Upper lobe of left lung (tissue), 6 donors: ENCODE data around the gene ANO10. TPM values are rescaled to one million over a fixed set of nuclear protein-coding genes. Genes with fewer than 3 reads are reported as not detected.

Source experiments
- ATAC-seq, 2 donors: fragments of 200-7000 bp; cut with Tn5 transposase; one replicate each; pipeline ENCODE4 v1.9.1; 2022; ENCODE audit warnings: mild to moderate bottlenecking in 2 of 2, moderate library complexity in 2 of 2; ENCODE audit not compliant: low FRiP score in 2 of 2
- DNase-seq, 2 donors: peaks; one replicate each; pipeline ENCODE4 v3.0.0-alpha.2; 2019 to 2020
- H3K27ac ChIP-seq, 4 donors: fragments of 200-600 bp; sonication (generic); one replicate each; pipeline ENCODE4 v1.5.1; 2016 to 2019
- H3K27me3 ChIP-seq, 4 donors: fragments of 200-600 bp; sonication (generic); one replicate each; pipeline ENCODE4 v1.5.1; 2017 to 2019
- H3K36me3 ChIP-seq, 4 donors: fragments of 200-600 bp; sonication (generic); one replicate each; pipeline ENCODE4 v1.5.1; 2016 to 2019
- H3K4me1 ChIP-seq, 4 donors: fragments of 200-600 bp; sonication (generic); one replicate each; pipeline ENCODE4 v1.5.1; 2018 to 2019
- H3K4me3 ChIP-seq, 4 donors: fragments of 200-600 bp; sonication (generic); one replicate each; pipeline ENCODE4 v1.5.1; 2017 to 2019; ENCODE audit warnings: mild to moderate bottlenecking in 2 of 4, moderate library complexity in 1 of 4
- H3K9me3 ChIP-seq, 4 donors: fragments of 200-600 bp; sonication (generic); one replicate each; pipeline ENCODE4 v1.5.1; 2018 to 2019
- EP300 ChIP-seq, 4 donors: sonication (generic); formaldehyde crosslinking; IDR thresholded peaks; one replicate each; pipeline ENCODE4 v1.5.1; 2017; ENCODE audit warnings: antibody characterized with exemption in 4 of 4, control low read depth in 2 of 4
- POLR2A ChIP-seq, 4 donors: fragments of 450-650 bp; IDR thresholded peaks; one replicate each; pipeline ENCODE4 v1.5.1; 2016 to 2017; ENCODE audit warnings: antibody characterized with exemption in 4 of 4, mild to moderate bottlenecking in 2 of 4
- POLR2AphosphoS5 ChIP-seq, 2 donors: sonication (generic); formaldehyde crosslinking; IDR thresholded peaks; one replicate each; pipeline ENCODE4 v1.5.1; 2017; ENCODE audit warnings: antibody characterized with exemption in 2 of 2
- WGBS, 2 donors: methylation state at CpG; one replicate each; pipeline ENCODE4 v1.1.5; 2017 to 2018; 5-methylcytosine and 5-hydroxymethylcytosine counted together
- total RNA-seq, 6 donors: library from RNA; depleted of rRNA in 4 of 6; stranded (reverse); fragments of >200 nt in 4 of 6; gene quantifications; one replicate each; pipeline versions ENCODE4 v1.1.0 to v1.2.1, GENCODE V29; 2016 to 2021
- TF ChIP-seq, protein P1 (sequence below), 6 experiments: fragments of 450-650 bp in 4 of 6; fragments of 200-600 bp in 2 of 6; sonication (generic) in 2 of 6; IDR thresholded peaks; one replicate each; pipeline ENCODE4 v1.5.1; 2016 to 2019; ENCODE audit warnings: antibody characterized with exemption in 6 of 6
- donor health status: DM: no; HTN: no; CAD: no; lungs with moderate emphysema.
- donor health status: DM: no; HTN: yes; CAD: no; lungs with severe emphysema.

ANO10 gene
- total RNA-seq, 6 donors from 2014 or later: 12.9 to 27.2 (median 18.3) TPM

DNA sequence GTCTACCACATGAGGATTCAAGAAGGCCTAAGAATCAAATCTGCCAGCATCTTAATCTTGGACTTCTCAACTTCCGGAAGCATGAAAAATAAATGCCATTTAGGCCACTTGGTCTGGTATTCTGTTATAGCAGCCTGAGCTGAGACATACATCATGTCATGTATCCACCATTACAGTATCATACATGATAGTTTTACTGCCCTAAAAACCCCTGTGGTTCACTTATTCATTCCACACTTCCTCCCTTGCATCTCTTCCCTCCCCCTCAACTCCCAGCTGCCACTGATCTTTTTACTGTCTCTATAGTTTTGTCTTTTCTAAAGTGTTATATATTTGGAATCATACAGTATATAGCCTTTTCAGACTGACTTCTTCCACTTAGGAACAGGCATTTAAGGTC, 173.7 kb downstream of the ANO10 start:
- Histone ChIP-seq H3K27me3 (no peaks in the 10 kb centered on the region), H3K9me3 (no peaks in the 10 kb centered on the region), H3K4me1 (no peaks in the 10 kb centered on the region), H3K27ac (no peak overlapping the region), H3K36me3 (no peaks in the 10 kb centered on the region), H3K4me3 (no peak overlapping the region)
- DNase-seq (no peak), ATAC-seq (no peak)
- TF ChIP-seq EP300 (IDR thresholded peaks at IDR 0.05): no peak
- TF ChIP-seq POLR2AphosphoS5 (IDR thresholded peaks at IDR 0.05): no peak
- WGBS, 2 donors: 100% methylated on average over 1 of the region's 1 CpG

DNA sequence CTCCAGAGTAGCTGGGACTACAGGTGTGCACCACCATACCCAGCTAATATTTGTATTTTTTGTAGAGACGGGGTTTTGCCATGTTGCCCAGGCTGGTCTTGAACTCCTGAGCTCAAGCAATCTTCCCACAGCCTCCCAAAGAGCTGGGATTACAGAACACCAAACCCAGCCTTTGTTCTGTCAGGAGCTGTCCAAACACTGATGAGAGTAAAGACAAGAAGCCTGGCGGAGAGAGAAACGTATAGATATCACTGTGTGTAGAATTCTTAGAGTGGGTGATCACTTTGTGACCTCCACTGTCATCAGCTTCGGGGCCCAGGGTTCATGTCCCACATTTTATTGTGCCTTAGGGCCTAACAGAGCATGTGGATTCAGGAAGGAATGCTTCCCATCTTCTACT, 176.0 kb downstream of the ANO10 start:
- no peaks in the 10 kb centered on the region for H3K4me1 ChIP-seq
- no peaks in the 10 kb centered on the region for H3K27me3 ChIP-seq
- ATAC-seq (no peak), DNase-seq (no peak)
- WGBS, 2 donors: 71 to 86% methylated on average over 4 of the region's 4 CpGs
- H3K27ac ChIP-seq: no peak overlapping the region
- H3K9me3 ChIP-seq: no peaks in the 10 kb centered on the region
- TF ChIP-seq, protein P1, sequence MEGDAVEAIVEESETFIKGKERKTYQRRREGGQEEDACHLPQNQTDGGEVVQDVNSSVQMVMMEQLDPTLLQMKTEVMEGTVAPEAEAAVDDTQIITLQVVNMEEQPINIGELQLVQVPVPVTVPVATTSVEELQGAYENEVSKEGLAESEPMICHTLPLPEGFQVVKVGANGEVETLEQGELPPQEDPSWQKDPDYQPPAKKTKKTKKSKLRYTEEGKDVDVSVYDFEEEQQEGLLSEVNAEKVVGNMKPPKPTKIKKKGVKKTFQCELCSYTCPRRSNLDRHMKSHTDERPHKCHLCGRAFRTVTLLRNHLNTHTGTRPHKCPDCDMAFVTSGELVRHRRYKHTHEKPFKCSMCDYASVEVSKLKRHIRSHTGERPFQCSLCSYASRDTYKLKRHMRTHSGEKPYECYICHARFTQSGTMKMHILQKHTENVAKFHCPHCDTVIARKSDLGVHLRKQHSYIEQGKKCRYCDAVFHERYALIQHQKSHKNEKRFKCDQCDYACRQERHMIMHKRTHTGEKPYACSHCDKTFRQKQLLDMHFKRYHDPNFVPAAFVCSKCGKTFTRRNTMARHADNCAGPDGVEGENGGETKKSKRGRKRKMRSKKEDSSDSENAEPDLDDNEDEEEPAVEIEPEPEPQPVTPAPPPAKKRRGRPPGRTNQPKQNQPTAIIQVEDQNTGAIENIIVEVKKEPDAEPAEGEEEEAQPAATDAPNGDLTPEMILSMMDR (IDR thresholded peaks at IDR 0.05): no peak
- TF ChIP-seq POLR2AphosphoS5 (IDR thresholded peaks at IDR 0.05) (no peak), EP300 (IDR thresholded peaks at IDR 0.05) (no peak), POLR2A (IDR thresholded peaks at IDR 0.05) (no peak)
- H3K36me3 ChIP-seq: no peaks in the 10 kb centered on the region
- no peak overlapping the region for H3K4me3 ChIP-seq

DNA sequence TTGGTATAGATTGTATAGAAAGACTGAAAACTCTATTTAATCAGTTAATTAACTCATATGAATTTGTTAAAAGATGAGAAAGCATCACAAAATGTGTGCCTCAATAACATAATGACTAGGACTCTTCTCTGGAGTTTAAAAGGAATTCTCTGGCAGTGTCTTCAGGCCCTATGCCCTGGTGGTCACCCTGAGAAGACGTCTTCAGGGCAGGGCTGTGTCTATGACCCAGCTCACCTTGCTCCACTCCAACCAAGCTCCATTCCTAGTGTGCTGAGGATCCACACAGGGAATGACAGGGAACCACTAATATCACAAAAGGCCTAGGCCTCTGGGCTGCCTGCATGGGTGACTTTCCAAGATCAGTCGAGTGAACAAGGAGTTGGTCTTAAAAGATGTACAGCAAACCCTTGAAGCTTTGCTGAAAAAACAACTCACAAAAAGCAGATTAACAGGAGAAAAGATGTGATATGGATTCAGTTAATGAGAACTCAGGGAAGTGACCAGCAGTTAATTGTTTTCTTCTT, 178.9 kb downstream of the ANO10 start:
- no peak for TF ChIP-seq POLR2AphosphoS5 (IDR thresholded peaks at IDR 0.05)
- no peak for TF ChIP-seq POLR2A (IDR thresholded peaks at IDR 0.05)
- no peak for TF ChIP-seq EP300 (IDR thresholded peaks at IDR 0.05)
- TF ChIP-seq, protein P1 (IDR thresholded peaks at IDR 0.05): no peak
- Histone ChIP-seq H3K4me1 (no peaks in the 10 kb centered on the region), H3K4me3 (no peak overlapping the region), H3K27ac (no peak overlapping the region), H3K36me3 (no peaks in the 10 kb centered on the region), H3K27me3 (no peaks in the 10 kb centered on the region), H3K9me3 (no peaks in the 10 kb centered on the region)
- DNase-seq (no peak), ATAC-seq (no peak)
- WGBS, 2 donors: 90 to 93% methylated on average over 2 of the region's 2 CpGs

DNA sequence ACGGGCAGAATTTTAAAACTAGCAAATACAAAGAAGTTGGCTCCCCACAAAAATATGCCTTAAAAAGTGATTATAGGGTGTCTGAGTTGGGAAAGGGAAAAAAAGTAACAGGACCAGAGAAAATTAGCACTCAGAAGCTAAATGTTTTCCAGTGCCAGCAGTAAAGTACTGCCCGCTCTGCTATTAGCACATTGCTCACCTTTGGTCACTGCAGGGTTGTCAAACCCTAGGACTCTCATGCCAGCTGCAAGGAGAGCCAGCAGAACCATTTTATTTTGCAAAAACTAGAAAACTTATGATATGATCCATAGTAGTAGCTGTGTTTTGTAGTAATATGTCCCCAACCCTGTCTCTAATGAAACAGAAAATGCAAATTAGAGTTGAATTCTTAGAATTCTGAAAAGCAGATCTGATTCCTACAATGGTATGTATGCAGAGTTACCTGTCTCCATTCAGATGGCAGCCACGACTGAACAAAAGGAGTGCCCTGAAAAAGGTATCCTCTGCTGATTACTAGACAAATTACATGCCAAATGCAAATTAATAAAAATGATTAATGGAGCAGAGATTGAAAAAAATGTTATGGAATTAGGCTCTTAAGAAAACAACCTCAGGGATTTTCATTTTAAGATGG, 185.2 kb downstream of the ANO10 start:
- 89 to 94% methylated on average over 3 of the region's 3 CpGs for WGBS, 2 donors
- no peak for ATAC-seq
- no peaks in the 10 kb centered on the region for H3K27me3 ChIP-seq

DNA sequence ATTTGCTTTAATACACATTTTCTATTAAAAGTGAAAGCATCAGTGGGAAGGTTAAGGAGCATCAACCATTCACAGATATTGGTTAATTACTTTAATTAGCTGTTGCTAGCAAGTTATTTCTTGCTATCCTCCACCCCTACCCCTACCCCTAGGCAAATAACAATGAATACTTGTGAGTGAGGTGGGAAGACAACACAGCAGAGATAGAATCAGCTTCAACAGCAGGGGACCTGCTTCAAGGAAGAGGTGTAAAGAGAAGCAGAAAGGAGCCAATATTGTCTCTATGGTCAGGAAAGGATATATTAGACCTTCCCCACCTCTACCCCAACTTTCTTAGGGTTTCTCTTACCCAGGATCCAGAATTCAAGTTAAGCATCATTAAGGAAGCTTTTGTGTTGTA, 186.1 kb downstream of the ANO10 start:
- ATAC-seq: no peak
- DNase-seq: no peak
- Histone ChIP-seq H3K4me3 (no peak overlapping the region), H3K36me3 (no peaks in the 10 kb centered on the region), H3K27ac (no peak overlapping the region), H3K4me1 (peaks cover 0 to 10% (median 8%) of the 10 kb centered on the region in 4 donors), H3K9me3 (no peaks in the 10 kb centered on the region), H3K27me3 (no peaks in the 10 kb centered on the region)
- TF ChIP-seq, protein P1 (IDR thresholded peaks at IDR 0.05): no peak
- TF ChIP-seq POLR2AphosphoS5 (IDR thresholded peaks at IDR 0.05): no peak
- no peak for TF ChIP-seq EP300 (IDR thresholded peaks at IDR 0.05)
- no peak for TF ChIP-seq POLR2A (IDR thresholded peaks at IDR 0.05)

More for the DNA sequence above, 185.2 kb downstream of the ANO10 start:
- H3K27ac ChIP-seq: no peak overlapping the region
- no peaks in the 10 kb centered on the region for H3K36me3 ChIP-seq
- no peak overlapping the region for H3K4me3 ChIP-seq
- TF ChIP-seq, protein P1 (IDR thresholded peaks at IDR 0.05): no peak
- no peak for TF ChIP-seq POLR2A (IDR thresholded peaks at IDR 0.05)
- no peak for TF ChIP-seq EP300 (IDR thresholded peaks at IDR 0.05)
- no peak for TF ChIP-seq POLR2AphosphoS5 (IDR thresholded peaks at IDR 0.05)
- DNase-seq: no peak
- peaks cover 0 to 10% (median 8%) of the 10 kb centered on the region in 4 donors for H3K4me1 ChIP-seq
- H3K9me3 ChIP-seq: no peaks in the 10 kb centered on the region
